SIG-M5 treated with dmso at 0.1 percent for 504 hours (cell line): ENCODE results near the gene ACSF3.

Source experiments
- DNase-seq: peaks from one replicate; lab custom pipeline; 2025; ENCODE audit not compliant: unreplicated experiment; lab: John Stamatoyannopoulos, UW

The ACSF3 gene

GRCh38 chr16:89108416-89108815 is 14.8 kb downstream of the ACSF3 start:
- DNase-seq, result no peak

- no peak for DNase-seq
Measured at GRCh38 chr16:89110641-89111040, 17.0 kb downstream of the ACSF3 start.

GRCh38 chr16:89111263-89111662 is 17.6 kb downstream of the ACSF3 start:
- DNase-seq, result no peak

- DNase-seq, result no peak
Measured at GRCh38 chr16:89112377-89113151, 18.9 kb downstream of the ACSF3 start.

GRCh38 chr16:89113152-89113547 is 19.5 kb downstream of the ACSF3 start:
- no peak for DNase-seq

- no peak for DNase-seq
Measured at GRCh38 chr16:89113661-89114060, 20.0 kb downstream of the ACSF3 start.

GRCh38 chr16:89114159-89114981 is 20.7 kb downstream of the ACSF3 start:
- DNase-seq, result no peak

GRCh38 chr16:89115216-89115861 is 21.7 kb downstream of the ACSF3 start:
- DNase-seq, result peak; percentile 97

- no peak for DNase-seq
Measured at GRCh38 chr16:89116341-89117226, 22.9 kb downstream of the ACSF3 start.

GRCh38 chr16:89117227-89117974 is 23.7 kb downstream of the ACSF3 start:
- no peak for DNase-seq

- DNase-seq, result no peak
Measured at GRCh38 chr16:89117975-89118289, 24.3 kb downstream of the ACSF3 start.

- no peak for DNase-seq
Measured at GRCh38 chr16:89118361-89119165, 24.9 kb downstream of the ACSF3 start.

GRCh38 chr16:89119166-89119621 is 25.5 kb downstream of the ACSF3 start:
- peak; percentile 11 for DNase-seq

GRCh38 chr16:89119661-89120141 is 26.0 kb downstream of the ACSF3 start:
- no peak for DNase-seq

GRCh38 chr16:89120281-89120680 is 26.6 kb downstream of the ACSF3 start:
- DNase-seq, result no peak

- no peak for DNase-seq
Measured at GRCh38 chr16:89120921-89121351, 27.3 kb downstream of the ACSF3 start.

GRCh38 chr16:89121691-89122321 is 28.2 kb downstream of the ACSF3 start:
- DNase-seq, result no peak

GRCh38 chr16:89122322-89122851 is 28.7 kb downstream of the ACSF3 start:
- DNase-seq, result no peak
